Erythroblast (primary cell): ENCODE data around the gene ATP6V1F.

ENCODE experiments used
- DNase-seq, 2 experiments: peaks; one replicate each; lab custom pipeline; 2025; lab: John Stamatoyannopoulos, UW
- GATA1 ChIP-seq: IDR thresholded peaks from 2 replicates; pipeline ENCODE4 v1.6.1; 2011; ENCODE audit warnings: low read depth, mild to moderate bottlenecking, control low read depth, low read length, moderate library complexity
- POLR2A ChIP-seq: IDR thresholded peaks from 2 replicates; pipeline ENCODE4 v1.6.1; 2011; ENCODE audit warnings: mild to moderate bottlenecking, low read length

The ATP6V1F gene

DNA sequence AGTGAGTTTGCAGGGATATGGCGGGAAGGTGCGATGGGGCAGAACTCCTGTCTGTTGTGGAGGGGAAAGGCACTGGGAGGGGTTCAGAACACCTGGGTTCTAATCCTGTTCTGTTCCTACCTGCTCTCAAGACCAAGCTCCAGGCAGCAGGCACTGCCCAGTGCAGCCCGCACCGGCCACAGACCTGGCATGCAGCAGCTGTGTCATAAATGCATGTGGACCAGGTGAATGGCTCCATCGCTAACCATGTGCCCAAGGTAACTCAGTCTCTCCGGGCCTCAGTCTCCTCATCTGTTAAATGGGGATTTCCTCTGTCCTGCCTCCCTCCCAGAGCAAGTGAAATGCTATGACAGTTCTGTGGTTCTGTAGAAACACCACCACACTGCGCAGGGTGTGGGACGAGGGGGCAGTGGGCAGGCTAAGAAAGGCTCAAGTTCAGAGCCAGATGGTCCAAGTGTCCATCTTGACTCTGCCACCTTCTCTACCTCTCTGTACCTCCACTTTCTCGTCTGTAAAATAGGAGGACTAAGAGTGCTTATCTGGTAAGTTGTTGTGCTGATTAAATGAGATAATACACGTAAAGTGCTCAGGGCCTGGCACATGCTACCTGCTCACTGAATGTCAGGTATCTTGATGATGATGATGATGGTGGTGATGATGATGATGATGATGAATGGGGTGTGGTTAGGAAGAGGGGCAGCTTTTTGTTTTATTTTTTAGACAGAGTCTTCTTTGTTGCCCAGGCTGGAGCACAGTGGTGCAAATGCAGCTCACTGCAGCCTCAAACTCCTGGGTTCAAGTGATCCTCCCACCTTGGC lies 22.9 kb downstream of the ATP6V1F start:
- no peak for TF ChIP-seq GATA1
- no peak for TF ChIP-seq POLR2A
- DNase-seq = no peak

DNA sequence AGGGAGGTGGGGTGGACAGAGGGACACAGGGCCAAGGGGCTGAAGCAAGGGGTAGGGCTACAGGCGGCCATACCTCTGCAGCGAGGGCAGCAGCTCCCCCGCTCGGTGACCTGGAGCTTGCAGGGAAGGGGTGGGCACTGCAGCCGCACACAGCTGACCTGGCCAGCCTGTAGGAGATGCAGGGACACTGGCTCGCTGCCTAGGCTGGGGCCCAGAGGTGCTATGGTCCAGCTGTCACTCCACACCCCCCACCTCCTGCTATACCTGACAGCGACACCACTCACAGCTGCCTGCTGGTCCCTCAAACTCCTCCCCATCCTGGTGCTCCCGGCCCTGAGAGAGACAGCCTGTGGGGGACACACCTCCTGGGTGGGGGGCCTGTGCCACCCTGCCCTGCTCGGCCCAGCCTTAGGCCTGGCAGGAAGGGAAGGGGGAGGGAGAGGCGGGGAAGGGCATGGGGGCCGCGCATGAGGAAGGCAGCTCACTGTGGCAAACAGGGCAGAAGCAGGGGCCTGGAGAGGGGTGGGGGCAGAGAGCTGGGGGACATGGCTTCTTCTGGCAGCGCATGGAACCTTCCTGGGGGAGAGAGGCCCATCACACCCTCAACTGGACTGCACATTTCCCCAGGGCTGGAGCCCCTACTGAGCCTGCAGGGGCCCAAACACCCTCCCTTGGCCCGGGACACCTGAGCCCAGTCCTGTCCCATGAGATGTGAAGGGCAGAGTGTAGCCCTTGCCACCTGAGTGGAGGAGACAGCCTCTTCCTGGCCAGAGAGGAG lies 23.9 kb downstream of the ATP6V1F start:
- DNase-seq = no peak

DNA sequence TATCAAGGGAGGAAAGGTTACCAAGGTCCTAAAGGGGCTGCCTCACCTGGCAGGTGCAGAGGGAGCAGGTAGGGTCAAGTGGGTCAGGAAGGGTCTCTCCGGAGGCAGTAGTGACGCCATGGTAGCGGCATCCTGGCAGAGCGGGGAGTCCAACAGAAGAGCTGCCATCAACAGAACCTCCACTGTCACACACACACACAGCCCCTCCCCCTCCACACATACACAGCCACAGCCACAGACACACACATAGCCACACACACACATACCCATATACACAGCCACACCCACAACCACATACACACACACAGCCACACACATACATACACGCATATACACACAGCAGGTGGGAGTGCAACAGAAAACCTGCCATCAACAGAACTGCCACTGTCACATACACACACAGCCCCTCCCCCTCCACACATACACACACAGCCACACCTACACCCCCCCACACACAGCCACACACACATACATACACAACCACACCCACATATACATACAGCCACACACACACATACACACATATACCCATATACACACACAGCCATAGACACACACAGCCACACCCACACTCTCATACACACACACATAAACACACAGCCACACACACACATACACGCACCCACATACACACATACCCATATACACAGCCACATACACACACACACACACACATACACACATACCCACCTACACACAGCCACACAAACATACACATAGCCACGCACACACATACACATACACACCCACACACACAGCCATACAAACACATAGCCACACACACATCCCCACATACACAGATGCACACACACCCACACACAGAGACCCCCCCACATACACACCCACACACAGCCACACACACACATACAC lies 24.7 kb downstream of the ATP6V1F start:
- DNase-seq = peak in 1 of 2 experiments; percentile 24
- no peak for TF ChIP-seq POLR2A
- TF ChIP-seq GATA1 = no peak

More for the DNA sequence above, 23.9 kb downstream of the ATP6V1F start:
- TF ChIP-seq POLR2A = no peak
- TF ChIP-seq GATA1 = no peak

DNA sequence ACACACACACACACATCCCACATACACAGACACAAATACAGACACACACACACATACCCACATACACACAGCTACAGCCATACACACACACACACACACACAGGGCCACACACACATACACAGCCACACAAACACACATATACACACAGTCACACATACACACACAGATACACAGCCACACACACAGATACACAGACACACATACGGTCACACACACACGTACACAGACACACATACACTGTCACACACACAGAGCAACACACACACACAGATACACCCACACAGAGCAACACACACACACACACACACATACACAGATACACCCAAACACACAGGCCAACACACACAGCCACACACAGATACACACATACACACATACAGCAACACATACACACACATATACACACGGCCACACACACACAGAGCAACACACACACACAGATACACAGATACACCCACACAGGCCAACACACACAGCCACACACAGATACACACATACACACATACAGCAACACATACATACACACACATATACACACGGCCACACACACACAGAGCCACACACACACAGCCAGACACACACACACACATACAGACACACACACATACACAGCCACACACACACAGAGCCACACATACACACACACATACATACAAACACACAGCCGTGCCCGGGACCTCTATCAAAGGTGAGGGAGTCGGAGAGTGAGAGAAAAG lies 25.5 kb downstream of the ATP6V1F start:
- TF ChIP-seq GATA1 (no peak), POLR2A (no peak)
- no peak for DNase-seq

DNA sequence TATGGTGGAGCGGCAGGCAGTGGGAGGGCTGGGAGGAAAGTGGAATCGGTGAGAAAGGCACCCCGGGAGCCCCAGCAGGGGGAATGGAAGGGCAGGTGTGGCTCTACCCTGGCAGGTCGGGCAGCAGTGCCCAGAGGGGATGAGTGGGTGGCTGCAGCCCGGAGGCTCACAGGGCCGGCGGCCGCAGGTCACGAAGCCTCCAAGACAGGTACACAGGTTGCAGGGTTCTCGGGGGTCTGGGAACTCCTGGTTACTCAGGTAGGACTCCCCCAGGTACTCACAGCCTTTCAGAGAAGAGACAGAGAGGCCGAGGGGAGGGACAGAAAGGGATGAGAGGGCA lies 26.1 kb downstream of the ATP6V1F start:
- no peak for DNase-seq
- TF ChIP-seq POLR2A = no peak
- no peak for TF ChIP-seq GATA1

DNA sequence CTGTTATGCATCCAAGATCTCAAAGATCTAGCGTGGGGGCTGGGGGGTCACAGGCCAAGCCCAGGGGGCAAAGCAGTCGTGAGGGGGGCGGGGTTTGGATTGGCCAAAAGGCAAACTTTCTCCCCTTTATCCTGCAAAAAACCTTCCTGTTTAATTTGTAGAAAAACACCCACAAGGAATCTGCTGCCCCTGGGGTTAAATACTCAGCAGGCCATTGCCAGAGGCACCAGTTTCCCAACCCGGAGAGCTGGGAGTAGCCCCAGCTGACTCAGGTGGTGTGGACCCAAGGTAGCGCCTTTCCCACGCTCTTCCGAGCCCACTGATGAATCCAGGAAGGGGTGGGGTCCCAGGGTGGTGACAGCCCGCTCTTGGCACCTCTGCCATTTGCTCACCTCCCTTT lies 26.5 kb downstream of the ATP6V1F start:
- TF ChIP-seq POLR2A = no peak
- no peak for TF ChIP-seq GATA1
- no peak for DNase-seq

DNA sequence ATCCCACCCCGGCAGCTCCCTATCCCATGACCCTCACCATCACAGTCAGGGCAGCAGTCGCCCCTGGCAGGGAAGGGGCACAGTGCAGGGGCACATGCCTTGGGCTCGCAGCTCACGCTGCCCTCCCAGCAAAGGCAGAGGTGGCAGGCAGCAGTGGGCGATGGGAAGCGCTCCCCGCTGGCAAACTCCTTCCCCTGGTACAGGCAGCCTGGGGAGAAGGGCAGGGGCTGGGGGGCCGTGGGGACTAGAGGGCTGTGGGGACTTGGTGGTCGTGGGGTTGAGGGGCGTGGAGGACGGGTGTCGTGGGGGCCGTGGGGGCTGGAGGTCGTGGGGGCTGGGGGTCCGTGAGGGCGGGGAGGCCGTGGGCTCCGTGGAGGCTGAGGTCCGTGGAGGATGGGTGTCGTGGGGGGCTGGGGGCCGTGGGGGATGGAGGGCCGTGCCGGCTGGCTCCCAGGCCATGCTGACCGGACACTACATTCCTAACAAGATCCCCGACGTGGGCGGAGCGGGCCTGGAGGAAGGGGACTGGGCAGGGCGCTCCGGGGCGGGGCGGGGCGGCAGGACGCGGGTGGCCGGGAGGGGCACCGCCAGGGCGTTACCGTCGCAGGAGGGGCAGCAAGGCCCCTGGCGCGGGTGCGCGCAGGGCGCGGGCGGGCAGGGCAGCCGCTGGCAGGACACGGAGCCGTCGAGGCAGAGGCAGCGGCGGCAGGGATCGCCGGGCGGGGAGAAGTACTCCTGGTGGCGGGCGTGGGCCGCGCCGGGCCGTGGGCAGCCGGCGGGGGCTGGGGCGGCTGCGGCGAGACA lies 27.9 kb downstream of the ATP6V1F start:
- DNase-seq = no peak
- no peak for TF ChIP-seq POLR2A
- TF ChIP-seq GATA1 = no peak

DNA sequence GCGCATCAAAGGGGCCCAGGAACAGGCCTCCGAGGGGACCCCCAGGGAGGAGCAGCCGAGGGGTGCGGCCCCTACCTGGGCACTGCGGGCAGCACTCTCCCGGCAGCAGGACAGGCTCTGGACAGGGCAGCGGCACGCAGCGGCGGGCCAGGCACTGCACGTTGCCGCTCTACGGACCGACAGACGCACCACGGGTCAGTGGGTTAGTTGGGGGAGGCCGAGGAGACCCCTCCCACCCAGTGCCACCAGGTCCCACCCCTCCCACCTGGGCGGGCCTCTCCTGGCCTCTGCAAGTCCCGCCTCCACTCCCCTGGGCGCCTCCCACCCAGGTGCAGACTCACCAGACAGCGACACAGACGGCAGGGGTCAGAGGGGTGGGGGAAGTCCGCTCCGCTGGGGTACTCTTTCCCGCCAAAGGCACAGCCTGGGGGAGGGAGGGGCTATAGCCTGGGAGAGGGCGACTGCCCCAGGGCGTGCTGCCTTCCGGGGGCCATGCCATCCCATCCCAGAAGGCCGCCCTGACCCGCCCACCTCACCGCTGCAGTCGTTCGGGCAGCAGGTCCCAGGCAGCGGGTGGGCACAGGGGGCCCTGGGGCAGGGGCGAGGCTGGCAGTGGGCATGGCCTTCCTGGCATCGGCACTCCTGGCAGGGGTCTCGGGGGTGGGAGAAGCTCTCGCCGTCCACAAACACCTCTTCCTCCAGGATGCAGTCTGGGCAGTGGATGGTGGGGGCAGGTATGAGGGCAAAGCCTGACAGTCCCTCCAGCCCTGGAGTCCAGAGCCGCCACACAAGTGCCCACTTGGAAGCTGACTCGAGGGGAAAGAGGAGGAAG lies 28.7 kb downstream of the ATP6V1F start:
- TF ChIP-seq POLR2A (no peak), GATA1 (no peak)
- DNase-seq = no peak

DNA sequence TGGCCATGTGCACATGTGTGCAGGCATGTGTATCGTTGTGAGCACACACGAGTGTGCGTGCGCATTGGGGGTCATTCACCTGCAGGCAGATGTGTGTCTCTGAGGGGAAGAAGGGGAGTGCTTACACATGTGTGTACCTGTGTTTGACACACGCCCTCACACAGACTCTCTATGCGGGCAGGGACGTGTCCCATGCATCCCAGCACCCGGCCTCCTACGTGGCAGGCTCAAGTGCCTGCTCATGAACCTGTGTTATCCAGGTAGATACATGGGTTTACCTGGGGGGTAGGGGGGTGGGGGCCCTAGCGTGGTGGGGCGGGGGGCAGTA lies 29.2 kb downstream of the ATP6V1F start:
- no peak for DNase-seq
- TF ChIP-seq GATA1 = no peak
- no peak for TF ChIP-seq POLR2A

DNA sequence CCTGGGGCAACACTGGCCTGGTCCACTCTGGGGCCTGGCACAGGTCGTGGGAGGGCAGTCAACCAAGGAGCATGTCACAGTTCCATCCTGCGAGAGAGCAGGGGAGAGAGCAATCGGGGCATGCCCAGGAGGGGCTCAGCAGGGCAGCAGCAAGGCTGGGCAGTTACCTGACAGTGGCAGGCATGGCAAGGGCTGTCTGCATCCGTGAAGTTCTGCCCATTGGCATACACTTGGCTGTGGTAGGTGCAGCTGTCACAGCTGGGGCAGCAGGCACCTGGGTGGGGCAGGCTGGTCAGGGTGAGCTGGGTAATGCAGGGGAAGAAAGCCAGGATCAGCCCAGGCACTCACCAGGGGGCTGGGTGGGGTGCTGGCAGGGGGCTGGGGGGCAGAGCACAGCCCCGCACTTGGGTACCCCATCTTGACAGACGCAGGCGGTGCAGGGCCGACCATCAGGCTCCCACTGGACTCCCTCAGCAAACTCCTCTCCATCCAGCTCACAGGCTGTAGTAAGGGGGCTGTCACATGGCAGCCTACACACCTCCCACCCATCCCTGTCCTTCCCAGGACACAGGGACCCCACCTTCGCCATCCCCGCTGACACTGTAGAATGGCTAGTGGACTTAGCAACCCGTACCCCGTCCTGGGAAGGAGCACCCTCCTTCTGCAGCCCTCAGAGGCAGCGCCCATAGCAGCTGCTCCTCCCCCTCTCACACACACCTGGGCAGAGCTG lies 30.0 kb downstream of the ATP6V1F start:
- TF ChIP-seq GATA1 = no peak
- TF ChIP-seq POLR2A = no peak
- DNase-seq = no peak
